ENCODE results near the gene SPECC1. TPM values are rescaled to one million over a fixed set of nuclear protein-coding genes. Genes with fewer than 3 reads are reported as not detected.

SPECC1 gene
- total and polyA plus RNA-seq, 2 donors (not counting 3 experiments of a cell fraction or from before 2014, with no cell fraction given): 5.3 to 20.4 TPM

DNA sequence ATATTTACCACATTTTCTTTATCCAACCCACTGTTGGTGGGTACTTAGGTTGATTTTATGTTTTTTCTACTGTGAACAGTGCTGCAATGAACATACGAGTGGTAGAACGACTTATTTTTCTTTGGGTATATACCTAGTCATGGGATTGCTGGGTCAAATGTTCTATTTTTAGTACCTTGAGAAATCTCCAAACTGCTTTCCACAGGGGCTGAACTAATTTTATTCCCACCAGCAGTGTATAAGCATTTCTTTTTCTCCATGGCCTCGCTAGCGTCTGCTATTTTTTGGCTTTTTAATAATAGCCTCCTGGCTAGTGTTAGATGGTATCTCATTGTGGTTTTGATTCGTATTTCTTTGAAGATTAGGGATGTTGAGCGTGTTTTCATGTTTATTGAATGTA lies 255.8 kb downstream of the SPECC1 start:
- intact Hi-C loops (cut with micrococcal nuclease): no loop called here
- Histone ChIP-seq H4K20me1 (replicated peaks; ENCODE audit: control insufficient read depth, extremely low read depth, insufficient read depth, low read length) (no peaks in the 10 kb centered on the region), H3K27ac (ENCODE audit: insufficient read depth, low read depth, low read length) (no peak overlapping the region), H3K79me2 (ENCODE audit: control insufficient read depth, insufficient read depth, low read length) (no peaks in the 10 kb centered on the region), H3K27me3 (ENCODE audit: control insufficient read depth in 2 of 2, insufficient read depth in 2 of 2, low read length in 2 of 2) (no peaks in the 10 kb centered on the region), H3K4me1 (ENCODE audit: control insufficient read depth, extremely low read depth, insufficient read depth, low read length) (peaks cover 26% of the 10 kb centered on the region), H3K4me3 (replicated peaks in 1 of 3; ENCODE audit: insufficient read depth in 1 of 3, low read depth in 1 of 3, low read length in 3 of 3) (no peak overlapping the region), H3K36me3 (ENCODE audit: control insufficient read depth in 2 of 2, extremely low read depth in 1 of 2, insufficient read depth in 2 of 2, low read length in 2 of 2) (no peaks in the 10 kb centered on the region), H3K4me2 (ENCODE audit: insufficient read depth, low read length) (no peak overlapping the region), H2AFZ (ENCODE audit: low read depth, low read length) (no peak overlapping the region), H3K9ac (replicated peaks; ENCODE audit: extremely low read depth, insufficient read depth, low read length) (no peak overlapping the region), H3K9me3 (replicated peaks; ENCODE audit: control insufficient read depth, insufficient read depth, low read length) (no peaks in the 10 kb centered on the region), H3K9me1 (replicated peaks; ENCODE audit: control insufficient read depth, extremely low read depth, insufficient read depth, low read length) (no peaks in the 10 kb centered on the region)
- ChIA-PET POLR2A (no interaction called here), CTCF (no interaction called here)
- FAIRE-seq: no peak
- no peak for DNase-seq (ENCODE audit: low read depth, low spot score)
- TF ChIP-seq, protein P1, sequence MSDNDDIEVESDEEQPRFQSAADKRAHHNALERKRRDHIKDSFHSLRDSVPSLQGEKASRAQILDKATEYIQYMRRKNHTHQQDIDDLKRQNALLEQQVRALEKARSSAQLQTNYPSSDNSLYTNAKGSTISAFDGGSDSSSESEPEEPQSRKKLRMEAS (IDR thresholded peaks at IDR 0.05; ENCODE audit: insufficient read depth, insufficient read length): no peak
- TF ChIP-seq EZH2 (IDR thresholded peaks at IDR 0.05; ENCODE audit: borderline replicate concordance, low read depth, low read length, severe bottlenecking) (no peak), JUN (IDR thresholded peaks at IDR 0.05; ENCODE audit: borderline replicate concordance, insufficient read depth, insufficient read length, low read depth) (no peak), MYC (IDR thresholded peaks at IDR 0.05; ENCODE audit: low read depth, low read length) (no peak), POLR2A (IDR thresholded peaks at IDR 0.05; ENCODE audit: low read depth, low read length) (no peak), GATA2 (IDR thresholded peaks at IDR 0.05; ENCODE audit: insufficient read depth, insufficient read length, low read depth, low read length) (no peak), FOS (IDR thresholded peaks at IDR 0.05; ENCODE audit: borderline replicate concordance, insufficient read depth, low read length) (no peak), POLR2AphosphoS5 (IDR thresholded peaks at IDR 0.05; ENCODE audit: insufficient read depth, low read depth, low read length) (no peak)
- TF ChIP-seq, protein P2, sequence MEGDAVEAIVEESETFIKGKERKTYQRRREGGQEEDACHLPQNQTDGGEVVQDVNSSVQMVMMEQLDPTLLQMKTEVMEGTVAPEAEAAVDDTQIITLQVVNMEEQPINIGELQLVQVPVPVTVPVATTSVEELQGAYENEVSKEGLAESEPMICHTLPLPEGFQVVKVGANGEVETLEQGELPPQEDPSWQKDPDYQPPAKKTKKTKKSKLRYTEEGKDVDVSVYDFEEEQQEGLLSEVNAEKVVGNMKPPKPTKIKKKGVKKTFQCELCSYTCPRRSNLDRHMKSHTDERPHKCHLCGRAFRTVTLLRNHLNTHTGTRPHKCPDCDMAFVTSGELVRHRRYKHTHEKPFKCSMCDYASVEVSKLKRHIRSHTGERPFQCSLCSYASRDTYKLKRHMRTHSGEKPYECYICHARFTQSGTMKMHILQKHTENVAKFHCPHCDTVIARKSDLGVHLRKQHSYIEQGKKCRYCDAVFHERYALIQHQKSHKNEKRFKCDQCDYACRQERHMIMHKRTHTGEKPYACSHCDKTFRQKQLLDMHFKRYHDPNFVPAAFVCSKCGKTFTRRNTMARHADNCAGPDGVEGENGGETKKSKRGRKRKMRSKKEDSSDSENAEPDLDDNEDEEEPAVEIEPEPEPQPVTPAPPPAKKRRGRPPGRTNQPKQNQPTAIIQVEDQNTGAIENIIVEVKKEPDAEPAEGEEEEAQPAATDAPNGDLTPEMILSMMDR (IDR thresholded peaks at IDR 0.05; ENCODE audit: extremely low read depth in 1 of 2, insufficient read depth in 1 of 2, low read depth in 1 of 2, low read length in 2 of 2): no peak
- no TSS peak for BruUV-seq (replicated peaks)
- dilution Hi-C loops (cut with MboI; ENCODE audit: extremely low pct_ligation_motif_present, low sequenced_read_pairs): no loop called here
